NCI-H82 treated with DMSO at 0.1 percent for 48 hours (cell line): ENCODE measurements around the gene FBXW2.
"Not testable (repeated sequence)": the region's sequence is repeated elsewhere in the genome, so short reads cannot be mapped to it uniquely, and the experiment has no call there.

ENCODE experiments used
- DNase-seq: peaks from one replicate; lab custom pipeline; 2025; ENCODE audit not compliant: unreplicated experiment; lab: John Stamatoyannopoulos, UW

Gene FBXW2

GRCh38 chr9:120792898-120793765 lies at the start of gene FBXW2:
Gene FBXW2 (minus strand): TSS chr9:120793416. CDS start chr9:120788258, 5,158 bp downstream.
- DNase-seq = peak; percentile 52

GRCh38 chr9:120841930-120842684 lies 48.9 kb upstream of the FBXW2 start:
- no peak for DNase-seq

GRCh38 chr9:120839146-120839545 lies 45.9 kb upstream of the FBXW2 start:
- no peak for DNase-seq

GRCh38 chr9:120837921-120838320 lies 44.7 kb upstream of the FBXW2 start:
- DNase-seq = no peak

DNA sequence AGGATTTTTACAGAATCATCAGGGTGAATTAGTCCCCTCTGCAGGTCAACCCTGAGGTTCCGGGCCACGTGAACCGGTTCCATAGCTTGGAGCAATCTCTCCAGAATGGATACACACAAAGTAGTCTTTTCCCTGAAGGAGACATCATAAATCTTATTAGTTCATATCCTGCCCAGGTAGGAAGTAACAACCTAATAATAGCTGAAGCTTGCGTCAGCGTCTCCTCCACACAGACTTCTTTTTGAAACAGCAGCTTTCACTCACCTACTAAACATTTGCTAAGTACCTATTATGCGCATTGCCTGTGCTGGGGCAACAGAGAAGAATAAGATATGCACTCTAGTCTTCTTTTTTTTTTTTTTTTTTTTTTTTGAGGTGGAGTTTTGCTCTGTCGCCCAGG lies 40.1 kb upstream of the FBXW2 start:
- no peak for DNase-seq

- DNase-seq = no peak
Observed at GRCh38 chr9:120832807-120833206, 39.6 kb upstream of the FBXW2 start.

DNA sequence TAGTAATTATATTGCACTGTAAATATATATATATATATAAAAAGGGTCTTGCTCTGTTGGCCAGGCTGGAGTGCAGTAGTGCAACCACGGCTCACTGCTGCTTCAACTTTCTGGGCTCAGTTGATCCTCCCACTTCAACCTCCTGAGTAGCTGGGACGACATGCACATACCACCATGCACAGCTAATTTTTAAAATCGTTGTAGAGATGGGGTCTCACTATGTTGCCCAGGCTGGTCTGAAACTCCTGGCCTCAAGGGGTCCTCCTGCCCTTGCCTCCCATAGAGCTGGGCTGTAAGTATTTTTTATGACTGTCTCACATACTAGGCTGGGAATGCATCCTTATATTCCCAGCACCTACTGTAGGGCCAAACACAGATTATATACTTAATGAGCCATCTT lies 37.6 kb upstream of the FBXW2 start:
- DNase-seq = no peak

DNA sequence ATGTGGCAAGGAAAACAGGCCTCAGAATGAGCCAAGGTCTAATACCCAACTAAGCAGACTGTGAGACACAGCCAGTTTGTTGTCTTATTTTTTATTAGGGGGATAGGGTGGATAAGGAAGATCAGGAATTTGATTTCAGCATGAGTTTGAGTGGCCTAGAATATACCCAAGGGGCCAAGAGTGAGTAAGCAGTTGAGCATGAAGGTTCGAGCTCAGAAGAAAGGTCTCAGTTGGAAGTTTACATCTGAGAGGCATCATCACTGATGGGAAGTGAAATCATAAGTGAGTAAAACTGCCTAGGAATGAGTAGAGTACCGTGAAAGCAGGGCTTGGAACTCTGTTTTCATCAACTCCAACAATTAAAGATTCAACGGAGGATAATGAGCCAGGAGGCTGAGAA lies 36.9 kb upstream of the FBXW2 start:
- DNase-seq = no peak

DNA sequence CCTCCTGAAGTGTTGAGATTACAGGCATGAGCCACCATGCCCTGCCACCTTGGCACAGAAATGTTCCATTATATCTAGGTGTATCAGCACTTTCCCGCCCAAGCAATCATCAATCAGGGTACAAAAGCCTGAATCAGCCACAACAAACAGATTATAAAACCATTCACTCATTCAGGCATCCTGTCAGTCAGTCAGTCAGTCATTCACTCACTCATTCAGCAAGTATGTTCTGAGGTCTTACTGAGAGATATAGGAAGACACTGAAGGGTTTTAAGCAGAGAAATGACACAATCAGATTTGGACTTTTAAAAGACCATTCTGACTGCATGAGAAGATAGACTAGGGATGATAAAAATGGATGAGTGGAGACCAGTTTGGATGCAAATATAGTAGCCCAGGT lies 36.4 kb upstream of the FBXW2 start:
- no peak for DNase-seq

GRCh38 chr9:120820095-120820494 lies 26.9 kb upstream of the FBXW2 start:
- no peak for DNase-seq

- no peak for DNase-seq
Observed at GRCh38 chr9:120818595-120818994, 25.4 kb upstream of the FBXW2 start.

DNA sequence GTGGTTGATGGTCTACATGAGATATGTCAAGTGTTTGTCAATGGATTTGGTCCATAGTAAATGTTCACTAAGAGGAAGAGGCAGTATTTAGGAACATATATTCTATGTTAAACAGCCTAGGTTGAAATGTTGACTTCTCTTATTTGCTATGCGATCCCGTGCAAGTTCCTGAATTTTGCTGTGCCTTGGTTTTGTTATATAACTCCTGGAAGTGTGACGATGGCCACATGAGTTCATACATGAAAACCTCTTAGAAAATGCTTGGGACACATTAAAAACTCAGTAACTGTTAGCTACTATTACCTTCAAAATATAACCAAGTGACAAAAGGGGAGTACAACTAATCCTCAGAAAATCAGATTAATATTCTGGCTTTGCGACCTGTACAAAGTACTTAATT lies 21.9 kb upstream of the FBXW2 start:
- no peak for DNase-seq

DNA sequence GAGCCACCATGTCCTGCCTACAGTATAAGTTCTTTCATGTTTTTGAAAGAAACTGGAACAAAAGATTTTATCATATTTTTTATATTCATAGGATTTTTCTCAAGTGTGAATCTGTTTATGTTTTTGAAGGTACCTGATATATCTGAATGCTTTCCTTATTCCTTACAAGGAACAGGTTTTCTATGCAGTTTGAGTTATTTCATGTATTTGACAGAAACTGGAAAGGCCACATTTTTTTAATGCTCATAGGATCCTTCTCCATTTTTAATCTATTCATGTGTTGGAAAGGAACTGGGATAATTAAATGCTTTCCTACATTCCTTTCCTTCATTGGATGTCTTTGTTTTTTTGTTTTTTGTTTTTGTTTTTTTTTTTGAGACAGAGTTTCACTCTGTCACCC lies 15.7 kb upstream of the FBXW2 start:
- DNase-seq = no peak

- DNase-seq = no peak
Observed at GRCh38 chr9:120807607-120808379, 14.6 kb upstream of the FBXW2 start.

DNA sequence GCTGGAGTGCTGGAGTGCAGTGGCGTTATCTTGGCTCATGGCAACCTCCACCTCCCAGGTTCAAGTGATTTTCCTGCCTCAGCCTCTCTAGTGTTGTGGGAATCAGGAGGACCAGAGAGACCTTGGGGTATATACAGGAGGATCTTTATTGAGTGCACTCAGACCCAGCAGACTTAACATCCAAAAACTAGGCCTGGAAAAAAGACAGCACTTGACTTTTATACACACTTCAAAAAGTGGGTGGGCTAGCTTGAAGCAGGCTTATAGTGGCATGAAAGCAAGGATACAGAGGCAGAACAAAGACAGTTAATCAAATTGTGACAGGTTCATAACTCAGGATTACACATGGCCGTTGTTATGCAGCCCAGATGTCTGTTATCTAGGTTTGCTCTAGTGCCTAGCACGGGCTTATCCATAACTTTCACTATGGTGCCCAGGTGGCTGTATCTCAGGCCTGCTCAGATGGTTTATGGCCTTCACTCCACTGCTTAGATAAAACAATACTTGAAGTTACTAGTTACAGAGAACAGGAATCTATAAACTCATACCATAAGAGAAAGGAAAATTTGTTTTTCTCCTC lies 11.7 kb upstream of the FBXW2 start:
- not testable (repeated sequence) for DNase-seq

DNA sequence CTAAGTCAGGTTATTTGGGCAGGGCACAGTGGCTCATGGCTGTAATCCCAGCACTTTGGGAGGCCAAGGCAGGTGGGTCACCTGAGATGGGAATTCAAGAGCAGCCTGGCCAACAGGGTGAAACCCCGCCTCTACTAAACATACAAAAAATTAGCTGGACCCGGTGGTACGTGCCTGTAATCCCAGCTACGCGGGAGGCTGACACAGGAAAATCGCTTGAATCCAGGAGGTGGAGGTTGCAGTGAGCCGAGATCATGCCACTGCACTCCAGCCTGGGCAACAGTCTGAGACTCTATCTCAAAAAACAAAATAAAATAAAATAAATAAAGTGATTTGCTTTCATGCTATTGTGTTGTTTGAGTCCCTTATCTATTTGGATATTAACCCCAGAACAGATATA lies 8.2 kb upstream of the FBXW2 start:
- no peak for DNase-seq

DNA sequence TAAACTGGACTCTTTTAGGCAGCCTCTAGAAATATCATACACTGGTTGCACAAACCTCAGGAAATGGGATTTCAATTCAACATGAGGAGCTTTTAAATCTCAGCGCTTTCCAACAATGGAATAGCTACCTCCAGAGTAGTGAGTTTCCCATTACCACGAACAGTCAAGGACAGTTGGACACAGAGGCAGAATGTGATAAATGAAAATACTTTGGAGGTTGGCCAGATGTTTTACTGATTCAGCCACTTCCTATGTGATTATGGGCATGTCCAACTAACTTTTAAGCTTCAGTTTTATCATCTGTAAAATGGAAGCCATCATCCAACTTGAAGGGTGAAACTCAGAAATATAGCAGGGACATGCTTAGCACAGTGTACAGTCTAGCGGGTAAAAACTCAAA lies 2.1 kb downstream of the FBXW2 start:
- DNase-seq = no peak

- DNase-seq = no peak
Observed at GRCh38 chr9:120787933-120788332, 5.3 kb downstream of the FBXW2 start.

DNA sequence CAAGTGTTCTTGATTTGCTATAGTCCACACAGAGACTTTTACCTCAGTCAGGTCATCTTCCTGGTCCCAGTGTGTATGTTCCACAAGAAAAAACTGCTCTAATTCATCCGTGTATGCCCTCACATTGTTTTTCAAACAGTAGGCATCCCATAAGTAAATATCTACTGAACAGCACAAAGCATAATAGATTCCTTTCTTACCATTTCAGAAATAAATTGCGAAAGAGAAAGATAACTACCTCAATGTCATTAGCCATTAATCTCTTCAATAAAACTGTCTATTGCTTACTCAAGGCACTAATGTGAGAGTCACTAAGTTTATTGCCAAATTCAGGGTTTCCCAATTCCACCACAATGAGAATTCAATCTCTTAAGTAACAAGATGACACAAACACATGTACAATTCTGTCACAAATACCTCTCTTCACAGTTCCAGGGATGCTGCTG lies 9.6 kb downstream of the FBXW2 start:
- no peak for DNase-seq

GRCh38 chr9:120781236-120781635 lies 12.0 kb downstream of the FBXW2 start:
- DNase-seq = no peak

GRCh38 chr9:120780367-120780766 lies 12.8 kb downstream of the FBXW2 start:
- DNase-seq = no peak
